Hematopoietic multipotent progenitor cell treated with erythropoietin and hydrocortisone succinate and interleukin-3 and kit ligand, for 17 days (in vitro differentiated cells): ENCODE results near the gene EEF1AKMT3.
A peak's percentile ranks its signal among the peaks of the same experiment; 100 is the strongest.
"Not testable (repeated sequence)": the region's sequence is repeated elsewhere in the genome, so short reads cannot be mapped to it uniquely, and the experiment has no call there.

Experiments
- DNase-seq: peaks from one replicate; pipeline ENCODE4 v3.0.0-alpha.2; 2015; ENCODE audit warnings: low spot score

The EEF1AKMT3 gene

DNA sequence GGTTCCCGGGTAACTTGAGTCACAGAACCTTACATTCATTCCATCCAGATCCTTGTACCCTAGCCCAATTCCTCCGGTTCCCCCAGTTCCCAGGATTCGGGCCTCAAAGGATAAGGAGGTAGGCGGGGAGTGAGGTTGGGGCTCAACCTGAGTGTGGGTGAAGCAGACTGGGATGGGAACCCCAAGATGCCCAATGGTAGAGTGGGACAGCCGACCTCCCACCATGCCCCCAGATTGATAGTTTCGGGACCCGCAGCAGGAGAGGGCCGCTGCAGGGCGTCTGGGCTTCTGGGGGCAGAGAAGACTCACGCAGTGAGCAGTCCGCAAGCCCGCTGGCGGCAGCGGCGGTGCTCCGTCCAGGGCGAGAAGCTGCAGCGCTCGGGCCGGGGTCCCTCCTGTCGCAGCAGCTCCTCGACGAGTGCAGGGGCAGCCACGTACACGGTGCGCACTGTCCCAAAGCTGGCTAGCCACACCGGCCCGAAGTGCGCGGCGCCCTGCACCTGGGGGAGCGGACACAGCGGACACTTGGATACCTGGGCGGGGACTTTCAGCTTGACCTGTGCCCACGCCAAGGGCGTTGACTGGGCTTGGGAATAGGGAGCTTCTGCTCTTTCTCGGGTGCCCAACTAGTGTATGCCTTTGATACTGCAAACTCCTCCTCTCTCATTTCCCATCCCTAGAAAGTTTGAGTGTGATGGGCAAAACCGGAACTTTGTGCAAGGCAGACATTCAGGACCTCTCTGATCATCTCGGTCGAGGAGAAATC, 6.5 kb upstream of the EEF1AKMT3 start:
- DNase-seq, result no peak

DNA sequence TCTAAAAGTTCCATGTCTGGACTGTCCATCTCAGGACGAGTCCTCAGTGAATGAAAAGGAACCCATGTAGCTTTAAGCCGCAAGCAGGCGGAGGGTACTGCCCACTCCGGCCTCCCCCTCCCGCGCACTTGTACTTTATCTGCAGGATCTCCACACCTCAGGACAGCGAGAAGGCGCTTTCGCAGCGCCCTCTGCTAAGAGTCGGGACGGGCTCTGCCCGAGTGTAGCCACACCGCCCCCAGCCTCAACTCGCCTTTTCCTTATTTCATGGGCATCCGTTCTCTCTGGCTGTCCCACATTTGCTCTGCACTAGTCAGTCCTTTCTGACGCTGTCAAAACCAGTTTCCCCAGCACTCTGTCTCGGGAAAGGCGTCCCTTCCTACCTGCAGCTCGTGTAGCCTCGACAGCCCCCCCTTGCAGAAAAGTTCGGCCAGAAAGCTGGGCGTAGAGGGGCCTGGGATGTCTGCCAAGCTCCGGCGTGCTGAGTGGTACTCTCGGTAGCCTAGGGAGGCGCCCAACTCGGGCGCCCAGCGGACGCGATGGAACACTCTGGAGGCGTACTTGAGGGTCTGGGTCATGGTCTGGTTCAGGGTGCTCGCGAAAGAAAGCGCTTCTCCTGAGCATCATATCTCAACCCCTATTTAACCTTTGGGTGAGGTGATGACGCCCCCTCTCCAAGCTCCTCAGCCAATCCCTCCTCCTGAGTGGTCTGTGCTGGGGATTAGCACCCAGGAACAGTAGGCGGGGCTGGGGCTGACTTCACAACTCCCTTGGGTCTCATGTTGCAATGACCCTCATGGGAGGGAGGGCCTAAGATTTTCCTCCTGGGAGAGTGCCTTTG, 5.7 kb upstream of the EEF1AKMT3 start, which contains the start of gene CYP27B1:
CYP27B1 (minus strand) TSS at position 615 of the 841 bp plus-strand sequence; CDS start at position 578, 37 bp downstream.
- DNase-seq, result no peak

DNA sequence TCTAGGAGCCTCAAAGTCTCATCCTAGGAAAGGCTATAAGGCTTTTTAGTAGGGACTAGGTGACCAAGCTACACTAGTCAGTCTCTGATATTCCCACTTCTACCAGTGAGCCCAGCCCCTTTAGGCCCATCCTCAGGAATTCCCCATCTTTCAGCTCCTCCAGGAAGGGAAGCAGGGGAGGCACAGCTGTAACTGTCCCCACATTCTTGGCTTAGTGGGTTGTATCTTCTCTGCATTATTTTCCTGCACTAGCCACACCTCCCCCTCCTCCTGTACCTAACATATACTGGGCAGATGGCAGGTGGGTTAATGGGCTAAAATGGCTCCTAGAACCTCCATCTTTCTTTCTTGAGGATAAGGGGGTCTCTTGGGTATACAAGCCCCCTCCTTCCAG, 5.1 kb upstream of the EEF1AKMT3 start:
- DNase-seq, result no peak

DNA sequence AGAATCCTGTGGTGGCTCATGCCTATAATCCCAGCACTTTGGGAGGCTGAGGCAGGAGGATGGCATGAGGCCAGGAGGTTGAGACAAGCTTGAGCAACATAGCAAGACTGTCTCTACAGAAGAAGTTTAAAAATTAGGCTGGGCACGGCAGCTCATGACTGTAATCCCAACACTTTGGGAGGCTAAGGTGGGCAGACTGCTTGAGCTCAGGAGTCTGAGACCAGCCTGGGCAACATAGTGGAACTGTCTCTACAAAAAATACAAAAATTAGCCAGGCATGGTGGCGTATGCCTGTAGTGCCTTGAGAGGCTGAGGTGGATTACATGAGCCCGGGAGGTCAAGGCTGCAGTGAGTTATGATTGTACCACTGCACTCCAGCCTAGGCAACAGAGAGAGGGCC, 4.5 kb upstream of the EEF1AKMT3 start:
- no peak for DNase-seq

GRCh38 chr12:57769594-57769993, 2.8 kb upstream of the EEF1AKMT3 start:
- no peak for DNase-seq

DNA sequence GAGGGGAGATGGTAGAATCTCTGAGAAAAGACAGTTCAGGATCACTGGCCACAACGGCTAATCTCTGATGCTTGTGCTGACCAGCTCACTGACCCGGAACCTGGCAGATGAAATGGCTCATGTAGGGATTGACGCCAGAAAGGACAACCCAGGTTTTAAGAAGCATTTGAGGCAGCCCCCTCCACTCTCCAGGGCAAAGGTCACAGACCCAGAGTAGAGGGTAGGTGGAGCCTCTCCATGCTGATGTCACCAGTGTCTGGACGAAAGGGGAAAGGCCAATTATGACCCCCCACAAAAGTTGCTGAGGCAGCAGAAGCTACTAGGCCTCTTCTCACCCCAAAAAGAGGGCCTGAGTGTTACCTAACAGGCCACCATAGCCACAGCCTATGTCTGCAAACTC, 1.7 kb upstream of the EEF1AKMT3 start:
- DNase-seq, result no peak

GRCh38 chr12:57771236-57771872, 1.1 kb upstream of the EEF1AKMT3 start:
- DNase-seq, result peak; percentile 77

- peak; percentile 86 for DNase-seq
Observed at GRCh38 chr12:57771873-57772428, 463 bp upstream of the EEF1AKMT3 start, which contains the start of gene METTL1. Gene METTL1 (minus strand): TSS chr12:57772105. CDS start chr12:57772083, 22 bp downstream.

- not testable (repeated sequence) for DNase-seq
Observed at GRCh38 chr12:57774634-57775033, 2.2 kb downstream of the EEF1AKMT3 start.

- no peak for DNase-seq
Observed at GRCh38 chr12:57775044-57775443, 2.6 kb downstream of the EEF1AKMT3 start.

DNA sequence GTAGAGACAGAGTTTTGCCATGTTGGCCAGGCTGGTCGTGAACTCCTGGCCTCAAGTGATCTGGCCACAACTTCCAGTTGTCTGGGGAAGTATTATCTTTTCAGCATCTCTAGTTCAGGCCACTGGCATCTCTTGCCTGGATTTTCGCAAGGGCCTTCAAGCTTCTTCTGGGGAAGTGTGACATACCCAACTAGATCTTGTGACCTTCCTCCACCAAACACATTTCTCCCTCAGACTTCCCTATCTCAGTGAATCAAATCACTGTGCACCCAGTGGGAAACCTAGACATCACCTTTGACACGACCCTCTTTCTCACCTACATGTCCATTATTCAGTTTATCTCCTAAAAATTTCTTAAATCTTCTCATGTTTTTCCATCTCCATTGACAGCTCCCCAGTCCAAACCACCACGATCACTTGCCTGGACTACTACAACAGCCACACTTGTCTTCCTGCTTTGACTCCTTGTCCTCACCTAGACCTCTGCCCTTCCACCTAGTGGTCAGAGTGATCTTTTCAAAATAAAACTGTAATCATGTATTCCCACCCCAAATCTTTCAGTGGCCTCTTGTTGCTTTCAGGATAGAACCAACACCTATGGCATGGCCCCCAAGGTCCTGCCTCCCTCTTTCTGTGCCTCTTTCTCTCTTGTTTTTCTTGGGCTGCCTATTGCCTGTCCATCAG, 3.3 kb downstream of the EEF1AKMT3 start:
- DNase-seq, result no peak

DNA sequence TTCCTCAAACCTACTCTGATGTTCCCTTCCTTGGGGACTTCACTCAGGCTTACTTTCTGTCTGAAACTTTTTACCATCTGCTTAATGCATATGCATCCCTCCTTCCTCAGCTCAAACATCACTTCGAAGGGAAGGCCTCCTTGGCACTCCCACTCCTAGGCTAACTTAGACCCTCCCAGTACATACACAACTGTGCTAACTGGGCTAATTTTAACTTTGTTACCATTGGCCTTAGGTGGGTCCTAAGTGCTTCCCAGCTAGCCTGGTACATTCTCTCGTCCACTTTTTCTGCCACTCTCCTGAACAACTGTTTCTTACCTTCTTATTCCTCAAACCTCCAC, 3.8 kb downstream of the EEF1AKMT3 start:
- no peak for DNase-seq

GRCh38 chr12:57777367-57777766, 5.0 kb downstream of the EEF1AKMT3 start:
- DNase-seq, result no peak

DNA sequence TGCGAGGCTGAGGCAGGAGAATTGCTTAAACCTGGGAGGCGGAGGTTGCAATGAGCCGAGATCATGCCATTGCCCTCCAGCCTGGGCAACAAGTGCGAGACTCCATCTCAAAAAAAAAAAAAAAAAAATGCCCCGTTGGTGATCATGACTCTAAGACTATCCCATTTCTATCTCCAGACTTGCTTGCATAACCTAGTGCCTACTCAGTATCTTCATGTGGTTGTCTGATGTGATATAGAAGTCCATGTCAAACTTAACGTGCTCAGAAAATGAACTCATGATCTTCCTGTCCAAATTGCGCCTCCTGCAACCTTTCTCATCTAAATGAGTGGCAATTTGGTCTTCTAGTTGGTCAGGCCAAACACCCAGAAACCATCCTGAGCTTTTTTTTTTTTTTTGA, 5.5 kb downstream of the EEF1AKMT3 start:
- no peak for DNase-seq

GRCh38 chr12:57779736-57780135, 7.3 kb downstream of the EEF1AKMT3 start:
- DNase-seq, result no peak

GRCh38 chr12:57780284-57780897, 8.0 kb downstream of the EEF1AKMT3 start:
- no peak for DNase-seq

- no peak for DNase-seq
Observed at GRCh38 chr12:57781244-57781643, 8.8 kb downstream of the EEF1AKMT3 start.

DNA sequence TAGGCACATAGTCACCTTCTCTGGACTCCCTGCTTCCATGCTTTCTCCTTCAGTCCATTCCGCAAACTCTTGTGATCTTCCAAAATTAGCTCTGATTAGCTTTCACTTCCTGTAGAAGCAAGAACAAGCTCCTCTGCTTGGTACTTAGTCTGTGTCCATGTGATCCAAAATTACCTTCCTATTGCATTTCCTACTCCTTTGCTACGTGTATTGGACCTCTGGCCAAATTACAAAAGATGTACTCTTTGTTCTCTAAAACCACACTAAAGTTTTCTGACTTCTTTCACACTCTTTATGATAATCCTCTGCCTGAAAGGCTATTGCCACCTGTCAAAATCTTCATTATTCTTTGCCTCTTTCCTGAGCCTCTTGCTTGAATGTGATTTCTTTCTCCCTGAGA, 9.4 kb downstream of the EEF1AKMT3 start:
- DNase-seq, result no peak

- DNase-seq, result no peak
Observed at GRCh38 chr12:57782243-57782607, 9.8 kb downstream of the EEF1AKMT3 start.

DNA sequence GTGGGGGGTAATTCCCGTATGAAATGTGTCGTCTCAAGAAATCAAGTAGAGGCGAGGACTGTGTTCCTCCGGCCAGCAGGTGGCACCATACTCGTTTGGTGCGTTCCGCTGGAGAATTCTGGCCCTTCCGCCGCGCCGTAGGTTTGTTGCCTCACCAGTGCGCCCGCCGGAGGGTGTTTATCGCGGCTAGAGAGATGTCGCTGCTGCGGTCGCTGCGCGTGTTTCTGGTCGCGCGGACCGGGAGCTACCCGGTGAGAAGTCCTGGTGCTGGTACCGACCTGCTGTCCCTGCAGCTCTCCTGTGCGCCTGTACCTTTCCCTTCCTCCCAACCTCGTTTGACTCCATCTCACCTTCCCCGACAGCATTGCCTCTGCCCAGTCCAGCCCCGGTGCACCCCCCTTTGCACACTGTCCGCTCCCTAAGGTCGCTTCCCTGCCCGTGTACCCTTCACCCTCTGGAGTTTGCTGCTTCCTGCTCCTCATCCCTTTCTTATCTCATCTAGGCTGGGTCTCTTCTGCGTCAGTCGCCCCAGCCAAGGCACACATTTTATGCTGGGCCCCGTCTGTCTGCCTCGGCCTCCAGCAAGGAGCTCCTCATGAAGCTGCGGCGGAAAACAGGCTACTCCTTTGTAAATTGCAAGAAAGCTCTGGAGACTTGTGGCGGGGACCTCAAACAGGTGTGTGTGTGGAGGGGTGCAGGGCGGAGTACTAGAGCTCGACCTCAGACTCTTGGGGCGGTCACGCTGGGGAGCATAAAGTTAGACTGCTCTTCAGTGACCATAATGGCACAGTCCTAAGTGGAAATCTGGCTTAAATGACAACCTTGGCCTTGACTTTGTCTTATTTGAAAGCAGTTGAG, 10.4 kb downstream of the EEF1AKMT3 start, which contains the start of gene TSFM:
TSFM (plus strand) TSS at position 180 of the 858 bp plus-strand sequence; CDS start at position 195, 15 bp downstream.
- peak; percentile 97 for DNase-seq
